HG03025 (cell line): ENCODE data around the gene NXPE3.

Experiments used
- ATAC-seq: cut with Tn5 transposase; IDR thresholded peaks from one replicate; pipeline ENCODE4 v1.9.1; 2021; ENCODE audit warnings: mild to moderate bottlenecking, moderate library complexity; ENCODE audit not compliant: unreplicated experiment, low FRiP score

NXPE3 gene

GRCh38 chr3:101867996-101868395, 89.0 kb downstream of the NXPE3 start:
- no peak for ATAC-seq

DNA sequence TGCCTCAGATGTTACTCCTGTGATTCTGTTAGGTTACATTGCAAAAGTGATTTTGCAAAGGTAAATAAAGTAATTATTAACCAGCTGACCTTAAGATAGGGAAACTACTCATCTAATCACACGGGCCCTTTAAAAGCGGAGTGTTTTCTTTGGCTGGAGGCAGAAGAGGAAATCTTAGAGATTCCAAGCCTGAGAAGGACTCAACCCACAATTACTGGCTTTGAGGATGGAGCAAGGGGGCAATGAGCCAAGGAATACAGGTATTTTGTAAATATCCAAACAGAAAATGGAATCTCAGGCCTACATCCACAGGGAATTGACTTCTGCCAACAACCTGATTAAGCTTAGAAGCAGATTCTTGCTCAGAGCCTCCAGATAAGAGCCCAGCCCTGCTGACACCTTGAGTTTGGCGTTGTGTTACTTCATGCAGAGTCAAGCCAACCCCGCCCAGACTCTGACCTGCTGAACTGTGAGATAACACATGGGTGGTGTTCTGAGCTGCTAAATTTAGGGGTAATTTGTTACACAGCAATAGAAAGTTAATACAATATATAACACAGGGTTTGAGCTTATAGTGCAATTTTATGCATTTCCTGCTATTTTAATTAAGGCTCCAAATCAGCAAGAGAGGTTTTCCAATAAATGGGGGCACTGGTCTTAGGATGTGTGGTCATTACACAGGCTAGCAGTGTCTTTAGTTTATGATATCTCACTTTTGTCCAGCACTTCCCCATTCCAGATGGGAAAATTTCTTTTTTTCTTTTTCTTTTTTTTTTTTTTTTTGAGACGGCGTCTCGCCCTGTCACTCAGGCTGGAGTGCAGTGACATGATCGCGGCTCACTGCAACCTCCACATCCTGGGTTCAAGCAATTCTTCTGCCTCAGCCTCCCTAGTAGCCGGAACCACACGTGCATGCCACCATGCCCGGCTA, 89.8 kb downstream of the NXPE3 start:
- ATAC-seq: no peak

DNA sequence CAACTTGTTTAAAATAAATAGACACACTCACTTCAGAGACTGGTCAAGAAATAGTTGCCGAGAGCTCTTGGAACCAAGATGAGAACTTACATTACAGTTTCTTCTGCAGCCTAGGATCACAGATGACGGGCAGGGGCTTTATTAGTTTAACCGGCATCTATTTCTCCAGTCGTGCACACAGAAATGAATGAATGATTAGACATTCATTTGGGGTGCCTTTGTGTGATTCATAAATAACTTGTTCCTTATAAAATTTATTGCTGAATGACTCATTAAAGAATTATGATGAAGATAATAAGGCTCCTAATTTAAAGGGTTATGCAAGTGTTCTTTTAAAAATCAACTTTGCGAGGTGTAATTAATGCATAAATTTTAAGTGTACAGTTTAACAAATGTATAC, 91.1 kb downstream of the NXPE3 start:
- no peak for ATAC-seq

DNA sequence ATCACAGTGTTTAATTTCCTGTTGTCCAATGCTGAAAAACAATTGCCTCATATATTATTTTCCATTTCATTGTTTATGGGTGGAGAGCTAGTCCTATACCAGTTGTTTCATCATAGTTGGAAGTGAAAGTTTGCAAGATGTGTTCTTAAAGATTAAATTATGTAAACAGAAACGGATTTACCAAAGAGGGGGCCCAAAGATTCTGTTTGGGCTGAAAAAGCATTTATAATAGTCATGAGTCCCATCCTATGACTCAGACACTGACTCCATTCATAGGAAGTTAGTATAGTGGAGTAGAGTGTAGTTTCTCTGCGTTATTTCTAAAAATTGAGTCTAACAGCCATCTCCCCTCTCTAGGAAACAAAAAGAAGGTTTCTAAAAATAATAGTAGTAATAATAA, 94.6 kb downstream of the NXPE3 start:
- ATAC-seq: no peak

DNA sequence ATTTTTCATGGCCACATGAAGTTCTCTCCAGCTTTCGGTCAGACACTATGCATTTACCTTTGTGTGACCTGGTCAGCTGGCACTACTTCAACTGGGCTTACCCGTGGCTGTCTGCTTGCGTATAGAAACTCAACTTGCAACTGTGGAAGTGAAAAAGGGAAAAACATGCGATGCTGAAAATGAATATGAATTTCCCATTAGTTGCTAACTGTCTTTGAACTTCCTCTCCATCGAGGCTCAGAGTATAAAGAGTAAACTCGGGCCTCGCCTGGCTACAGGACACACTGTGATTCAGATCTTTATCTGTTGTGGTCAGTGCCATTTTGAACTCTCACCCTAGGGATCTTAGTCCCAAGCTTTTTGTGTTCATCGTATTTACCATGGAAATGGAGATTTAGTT, 97.1 kb downstream of the NXPE3 start:
- no peak for ATAC-seq
